ENCODE data around the gene BRSK2.
"Not testable (repeated sequence)": the region's sequence is repeated elsewhere in the genome, so short reads cannot be mapped to it uniquely, and the experiment has no call there.

Gene BRSK2

DNA sequence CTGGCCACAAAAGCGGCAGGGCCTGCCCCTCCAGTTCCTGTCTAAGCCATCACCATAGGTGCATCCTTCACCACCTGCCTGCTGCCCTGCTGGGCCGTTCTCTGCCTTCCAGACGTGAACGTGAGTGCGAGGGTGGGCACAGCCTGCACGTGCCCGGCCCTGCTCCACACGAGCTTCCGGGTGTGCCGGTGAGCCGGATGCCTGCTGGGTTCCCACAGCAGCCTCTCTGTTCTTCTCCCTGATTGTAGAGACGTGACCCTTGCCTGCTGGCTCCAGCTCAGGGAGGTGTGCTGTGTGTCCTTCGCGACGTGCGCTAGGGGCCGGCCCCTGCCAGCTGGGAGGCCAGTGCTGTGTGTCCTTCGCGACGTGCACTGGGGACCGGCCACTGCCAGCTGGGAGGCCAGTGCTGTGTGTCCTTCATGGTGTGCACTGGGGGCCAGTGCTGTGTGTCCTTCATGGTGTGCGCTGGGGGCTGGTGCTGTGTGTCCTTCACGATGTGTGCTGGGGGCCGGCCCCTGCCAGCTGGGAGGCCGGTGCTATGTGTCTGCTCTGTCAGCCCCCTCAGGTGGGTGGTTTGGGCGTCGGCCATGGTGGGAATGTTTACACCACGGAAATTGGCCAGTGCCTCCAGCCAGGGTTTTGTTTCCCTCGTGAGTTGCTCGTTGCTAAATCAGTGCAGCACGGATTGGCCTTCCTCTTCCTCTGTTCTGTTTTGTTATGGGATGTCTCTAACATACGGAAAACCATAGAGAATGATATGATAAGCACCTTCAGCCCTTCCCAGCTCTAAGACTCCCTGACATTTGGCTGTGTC is 35.4 kb upstream of the BRSK2 start:
- no peak for DNase-seq

DNA sequence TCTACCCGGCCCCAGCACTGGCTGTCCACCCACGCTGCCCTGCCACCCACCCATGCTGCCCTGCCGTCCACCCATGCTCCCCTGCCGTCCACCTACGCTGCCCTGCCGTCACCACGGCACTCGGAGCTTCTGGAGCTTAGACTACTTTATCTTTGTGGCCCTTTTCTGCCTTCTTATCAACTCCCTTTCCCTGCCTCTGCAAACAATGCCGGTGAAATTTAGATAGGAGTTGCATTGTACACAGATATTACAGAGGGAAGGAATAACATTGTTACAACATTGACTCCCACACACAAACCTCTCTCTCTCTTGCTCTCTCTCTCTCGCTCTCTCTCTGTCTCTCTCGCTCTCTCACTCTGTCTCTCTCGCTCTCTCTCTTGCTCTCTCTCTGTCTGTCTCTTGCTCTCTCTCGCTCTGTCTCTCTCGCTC is 33.7 kb upstream of the BRSK2 start:
- DNase-seq: no peak

DNA sequence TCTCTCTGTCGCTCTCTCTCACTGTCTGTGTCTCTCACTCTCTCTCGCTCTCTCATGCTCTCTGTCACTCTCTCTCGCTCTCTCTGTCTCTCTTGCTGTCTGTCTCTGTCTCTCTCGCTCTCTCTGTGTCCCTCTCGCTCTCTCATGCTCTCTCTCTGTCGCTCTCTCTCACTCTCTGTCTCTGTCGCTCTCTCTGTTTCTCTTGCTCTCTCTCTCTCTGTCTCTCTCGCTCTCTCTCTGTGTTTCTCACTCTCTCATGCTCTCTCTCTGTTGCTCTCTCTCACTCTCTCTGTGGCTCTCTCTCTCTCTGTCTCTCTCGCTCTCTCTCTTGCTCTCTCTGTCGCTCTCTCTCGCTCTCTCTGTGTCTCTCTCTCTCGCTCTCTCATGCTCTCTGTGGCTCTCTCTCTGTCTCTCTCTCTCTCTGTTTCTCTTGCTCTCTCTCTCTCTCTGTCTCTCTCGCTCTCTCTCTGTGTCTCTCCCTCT is 33.2 kb upstream of the BRSK2 start:
- DNase-seq: no peak

DNA sequence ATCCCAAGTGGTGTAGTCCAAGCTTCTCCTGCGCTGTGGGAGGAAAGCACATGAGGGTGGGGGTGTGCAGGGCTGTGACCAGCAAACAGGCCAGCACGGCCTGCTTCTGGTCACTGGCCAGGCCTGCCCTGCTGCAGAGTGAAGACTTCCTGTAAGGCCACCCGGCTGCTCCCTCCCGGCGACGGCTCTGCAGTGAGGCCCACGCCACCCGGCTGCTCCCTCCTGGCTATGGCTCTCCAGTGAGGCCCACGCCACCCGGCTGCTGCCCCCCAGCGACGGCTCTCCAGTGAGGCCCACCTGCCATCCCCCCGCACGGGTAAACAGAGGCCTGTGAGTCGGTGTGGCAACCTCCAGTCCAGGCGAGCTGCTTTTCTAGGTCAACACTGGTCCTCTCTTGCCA is 31.4 kb upstream of the BRSK2 start:
- DNase-seq: no peak

DNA sequence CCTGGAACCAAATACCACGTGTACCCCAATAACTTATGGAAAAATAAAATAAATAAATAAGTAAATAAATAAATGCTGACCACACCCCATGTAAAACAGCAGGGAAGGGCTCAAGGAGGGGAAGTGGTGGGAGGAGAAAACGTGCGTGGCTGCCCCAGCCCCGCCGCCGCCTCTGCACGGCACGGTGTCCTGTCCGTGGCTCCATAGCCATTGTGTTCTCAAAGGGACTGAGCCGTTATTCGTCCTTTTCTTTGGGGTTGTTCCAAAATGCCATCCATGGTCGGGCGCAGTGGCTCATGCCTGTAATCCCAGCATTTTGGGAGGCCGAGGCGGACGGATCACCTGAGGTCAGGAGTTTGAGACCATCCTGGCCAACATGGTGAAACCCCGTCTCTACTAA is 30.8 kb upstream of the BRSK2 start:
- DNase-seq: not testable (repeated sequence)

DNA sequence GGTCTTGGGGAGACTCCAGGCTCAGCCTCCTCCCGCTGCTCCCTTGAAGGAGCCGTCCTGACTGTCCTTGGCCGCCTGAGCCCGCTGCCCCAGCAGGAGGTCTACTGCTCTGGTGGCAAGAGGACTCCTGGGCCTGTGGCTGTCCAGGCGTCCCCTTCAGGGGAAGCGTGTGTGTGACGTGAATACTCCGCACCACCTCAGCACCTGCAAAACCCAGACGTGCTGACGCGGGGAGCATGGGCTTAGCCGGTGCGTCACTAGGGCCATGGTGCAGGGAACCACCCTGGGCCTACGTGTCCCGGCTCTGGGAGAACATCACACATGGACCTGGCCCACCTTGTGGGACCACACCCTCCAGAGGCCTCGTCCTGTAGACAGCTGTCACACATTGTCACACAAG is 30.2 kb upstream of the BRSK2 start:
- DNase-seq: no peak

DNA sequence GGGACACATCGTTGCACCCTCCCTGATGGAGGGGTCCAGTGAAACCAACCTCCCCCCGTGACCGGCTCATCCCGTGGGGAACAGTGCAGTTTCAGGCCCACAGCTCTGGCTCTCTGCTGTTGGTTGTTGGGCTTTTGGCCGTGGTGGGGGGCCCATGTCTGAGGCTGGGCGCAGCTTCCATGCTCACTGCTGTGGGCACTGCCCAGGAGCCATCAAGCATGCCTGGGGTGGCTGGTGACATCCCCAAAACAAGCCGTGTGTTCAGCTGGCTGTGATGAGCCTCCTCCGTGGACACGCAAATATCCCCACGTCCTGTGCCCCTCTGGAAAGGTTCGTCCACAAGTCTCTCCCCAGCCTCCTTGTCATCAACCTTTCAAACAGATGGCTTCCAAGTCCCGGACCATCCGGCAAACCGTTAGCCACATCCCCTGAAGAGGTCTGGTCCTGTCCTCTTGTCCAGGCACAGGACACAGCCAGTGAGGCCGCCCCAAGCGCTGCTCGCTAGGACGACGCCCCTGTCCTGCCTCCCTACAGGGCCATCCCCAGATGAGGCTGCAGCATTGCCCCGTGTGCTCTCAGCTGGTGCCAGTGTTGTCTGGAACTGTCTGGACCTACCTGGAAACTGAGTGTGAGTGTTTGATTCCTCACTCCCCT is 29.4 kb upstream of the BRSK2 start:
- no peak for DNase-seq

DNA sequence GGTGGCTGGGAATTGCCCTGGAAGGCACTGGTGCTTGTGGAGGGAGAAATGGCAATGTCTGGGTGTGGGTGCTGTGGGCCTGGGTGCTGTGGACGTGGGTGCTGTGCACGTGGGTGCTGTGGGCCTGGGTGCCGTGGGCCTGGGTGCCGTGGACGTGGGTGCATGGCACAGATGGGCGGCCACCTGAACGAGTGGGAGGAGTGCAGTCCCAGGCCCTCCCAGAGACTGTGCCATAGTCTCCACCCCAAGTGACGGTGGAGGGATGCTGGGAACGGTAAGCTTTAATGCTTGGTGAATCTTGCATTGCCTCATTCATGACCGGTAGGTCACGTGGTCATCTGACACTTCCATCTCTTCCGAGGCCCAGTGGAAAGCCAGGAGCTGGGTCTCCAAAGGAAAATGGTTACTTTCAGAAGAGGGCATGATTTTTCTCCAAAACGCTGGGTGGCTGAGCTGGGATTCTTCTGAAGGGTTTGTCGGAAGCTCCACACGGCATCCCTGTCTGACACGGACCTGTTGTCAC is 28.8 kb upstream of the BRSK2 start:
- DNase-seq: no peak

DNA sequence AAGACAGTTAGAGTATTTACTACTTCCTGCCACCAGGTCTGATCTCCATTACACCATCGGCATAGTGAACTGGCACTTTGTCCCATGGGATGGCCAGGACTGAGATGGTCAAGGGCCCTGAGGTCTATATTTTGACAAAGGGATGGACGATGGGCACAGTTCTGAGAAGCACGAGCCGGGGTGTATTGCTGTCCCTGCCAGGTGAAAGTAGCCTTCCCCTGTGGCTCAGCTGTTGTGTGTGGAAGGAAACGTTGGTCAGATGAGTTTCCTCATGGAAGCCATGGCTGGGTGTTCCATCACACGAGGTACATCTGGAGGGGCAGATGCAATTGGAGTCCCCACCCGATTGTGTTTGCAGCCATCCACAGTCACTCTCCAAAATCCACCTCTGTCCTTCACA is 27.9 kb upstream of the BRSK2 start:
- DNase-seq: no peak

DNA sequence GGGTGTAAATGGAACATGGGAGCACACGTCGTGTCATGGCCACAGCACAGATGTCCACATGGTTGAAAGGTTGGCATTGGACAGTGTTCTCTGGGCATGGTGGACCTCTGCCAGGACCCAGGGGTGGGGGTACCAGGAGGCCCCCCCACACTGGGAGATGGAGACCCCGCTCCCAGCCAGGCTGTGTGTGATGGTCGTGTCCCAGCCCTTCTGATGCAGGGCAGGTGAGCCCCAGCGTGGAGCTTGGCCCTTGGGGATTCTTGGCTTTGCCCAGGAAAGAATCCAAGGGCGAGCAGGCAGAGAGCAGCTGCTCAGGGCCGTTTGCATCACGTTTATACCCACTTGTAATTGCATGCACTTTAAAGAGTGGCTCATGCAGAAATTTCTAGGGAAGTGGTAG is 22.0 kb upstream of the BRSK2 start:
- no peak for DNase-seq

DNA sequence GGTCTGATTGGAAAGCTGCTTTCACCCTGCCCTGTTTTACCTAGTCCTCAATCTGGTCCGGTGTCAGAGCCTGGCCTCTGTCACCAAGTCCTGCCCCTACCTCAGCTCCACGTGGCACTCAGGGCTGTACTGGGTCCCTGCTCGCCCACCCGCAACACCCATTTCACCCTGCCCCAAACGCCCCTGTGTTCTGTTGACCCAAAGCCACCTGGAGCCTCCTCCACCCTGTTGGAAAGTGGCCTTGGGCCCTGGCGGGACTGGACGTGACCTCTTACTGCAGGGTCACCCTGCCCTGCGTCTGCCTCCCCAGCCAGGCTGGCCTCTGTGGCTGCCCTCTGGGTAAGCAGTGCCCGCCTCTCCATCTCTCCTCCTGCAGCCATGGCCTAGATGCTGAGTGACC is 21.5 kb upstream of the BRSK2 start:
- DNase-seq: no peak

DNA sequence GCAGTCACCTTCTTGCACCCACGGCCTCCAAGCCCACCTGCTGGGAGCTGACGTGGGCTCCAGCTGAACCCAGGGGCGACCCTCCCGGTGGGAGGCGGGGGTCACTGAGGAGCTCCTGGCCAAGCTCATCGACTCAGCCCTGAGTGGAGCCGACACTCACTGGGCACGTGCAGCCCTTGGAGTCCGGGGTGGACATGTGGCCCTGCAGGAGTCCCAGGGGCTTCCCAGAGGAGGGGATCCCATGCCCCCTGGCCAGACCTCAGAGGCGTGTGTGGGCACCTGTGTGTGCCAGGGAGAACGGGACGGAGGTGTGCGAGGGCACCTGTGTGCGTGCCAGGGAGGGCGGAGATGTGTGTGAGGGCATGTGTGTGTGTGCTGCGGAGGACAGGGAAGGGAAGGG is 20.8 kb upstream of the BRSK2 start:
- DNase-seq: no peak

DNA sequence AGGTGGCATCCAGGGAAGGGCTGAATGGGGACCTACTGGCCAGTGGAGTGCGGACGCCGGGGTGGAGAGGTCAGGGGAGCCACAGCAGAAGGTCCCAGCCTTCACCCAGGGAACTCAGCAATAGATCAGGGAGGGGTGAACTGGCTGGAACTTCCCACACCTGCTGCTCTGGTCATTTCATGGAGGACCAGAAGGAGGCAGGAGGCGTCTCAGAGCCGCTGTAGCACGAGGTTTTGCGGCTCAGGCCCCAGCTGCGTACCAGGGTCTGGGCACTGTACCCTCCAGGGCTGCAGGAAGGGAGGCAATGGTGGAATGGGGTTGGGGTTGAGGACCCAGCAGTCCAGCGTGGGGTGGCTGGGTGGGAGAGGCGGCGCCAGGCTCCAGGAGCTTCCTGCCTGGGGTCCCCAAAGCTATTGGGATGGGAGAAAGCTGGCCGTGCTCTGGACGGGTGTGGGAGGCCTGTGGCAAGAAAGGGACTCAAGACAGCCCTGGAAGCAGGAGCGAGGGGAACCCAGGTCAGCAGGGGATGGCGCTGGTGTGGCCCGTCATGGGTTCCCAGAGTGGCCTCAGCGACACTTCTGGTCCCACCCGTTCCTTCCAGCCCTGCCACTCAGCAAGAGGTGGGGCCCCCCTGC is 20.2 kb upstream of the BRSK2 start:
- no peak for DNase-seq

DNA sequence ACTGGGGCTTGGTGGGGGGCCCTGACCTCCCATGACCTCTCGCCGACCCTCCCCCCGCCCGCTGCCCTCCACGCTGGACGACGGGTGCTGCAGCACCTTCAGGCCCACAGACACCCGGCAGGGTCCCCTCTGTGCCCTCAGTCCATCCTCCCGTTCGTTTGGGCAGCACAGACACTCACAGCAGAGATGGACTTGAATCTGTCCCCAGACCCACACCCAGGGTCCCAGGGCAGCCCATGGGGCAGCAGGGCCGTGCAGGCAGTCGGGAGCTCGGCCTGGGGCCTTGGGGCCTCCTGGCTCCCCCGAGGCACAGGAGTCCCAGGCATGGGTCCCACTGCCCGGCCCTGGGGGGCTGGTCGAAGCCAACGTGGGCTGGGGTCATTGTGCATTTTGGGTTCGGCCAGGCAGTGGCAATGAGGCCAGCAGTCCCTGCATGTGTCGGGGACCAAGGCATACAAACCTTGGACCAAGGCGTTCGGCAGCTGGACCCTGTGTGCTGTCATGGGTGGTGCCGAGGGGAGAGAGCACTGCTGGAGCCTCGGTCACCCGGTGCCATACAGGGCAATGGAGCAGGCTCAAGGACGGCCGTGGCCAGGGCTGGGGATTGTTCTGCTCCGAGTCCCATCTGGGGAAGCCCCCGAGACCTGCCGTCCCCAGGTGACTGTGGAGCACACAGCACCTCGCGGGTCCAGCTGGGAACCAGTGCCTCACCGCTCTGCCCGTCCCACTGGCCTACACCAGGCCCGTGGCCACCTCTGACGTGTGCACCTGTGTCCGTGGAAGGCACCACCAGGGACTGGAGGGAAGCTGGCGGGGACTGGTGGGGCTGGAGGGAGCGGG is 19.3 kb upstream of the BRSK2 start:
- DNase-seq: no peak

DNA sequence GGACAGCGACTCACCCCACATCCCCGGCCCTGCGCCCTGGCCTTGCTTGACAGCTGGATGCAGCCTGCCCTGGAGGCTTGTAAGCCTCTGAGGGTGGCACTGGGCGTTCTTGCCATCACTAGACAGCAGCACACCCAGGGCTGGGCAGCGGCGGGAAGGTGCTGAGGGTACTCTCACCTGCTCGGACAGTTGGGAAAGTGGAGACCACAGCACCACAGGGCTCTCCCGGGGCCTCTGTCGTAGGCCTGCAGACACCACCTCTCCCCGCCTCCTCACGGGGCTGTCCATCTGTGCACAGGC is 18.8 kb upstream of the BRSK2 start:
- no peak for DNase-seq

DNA sequence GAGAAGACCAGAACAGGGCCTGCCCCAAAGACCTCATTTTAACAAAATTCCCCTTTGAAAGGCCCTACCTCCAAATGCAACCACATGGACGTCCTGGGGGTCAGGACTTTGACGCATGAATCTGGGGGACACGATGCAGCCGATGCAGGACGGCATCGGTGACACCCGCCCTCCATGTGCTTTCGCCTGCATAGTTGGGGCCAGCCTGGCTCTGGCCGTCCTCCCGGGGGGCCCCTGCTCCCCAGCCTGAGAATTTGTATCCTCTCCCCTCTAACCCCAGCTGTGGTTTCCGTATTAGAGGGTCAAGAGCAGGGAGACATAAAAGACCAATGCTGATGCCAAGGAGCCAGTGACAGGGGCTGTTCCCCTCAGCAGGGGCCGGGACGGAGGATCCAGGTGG is 18.4 kb upstream of the BRSK2 start:
- DNase-seq: no peak

DNA sequence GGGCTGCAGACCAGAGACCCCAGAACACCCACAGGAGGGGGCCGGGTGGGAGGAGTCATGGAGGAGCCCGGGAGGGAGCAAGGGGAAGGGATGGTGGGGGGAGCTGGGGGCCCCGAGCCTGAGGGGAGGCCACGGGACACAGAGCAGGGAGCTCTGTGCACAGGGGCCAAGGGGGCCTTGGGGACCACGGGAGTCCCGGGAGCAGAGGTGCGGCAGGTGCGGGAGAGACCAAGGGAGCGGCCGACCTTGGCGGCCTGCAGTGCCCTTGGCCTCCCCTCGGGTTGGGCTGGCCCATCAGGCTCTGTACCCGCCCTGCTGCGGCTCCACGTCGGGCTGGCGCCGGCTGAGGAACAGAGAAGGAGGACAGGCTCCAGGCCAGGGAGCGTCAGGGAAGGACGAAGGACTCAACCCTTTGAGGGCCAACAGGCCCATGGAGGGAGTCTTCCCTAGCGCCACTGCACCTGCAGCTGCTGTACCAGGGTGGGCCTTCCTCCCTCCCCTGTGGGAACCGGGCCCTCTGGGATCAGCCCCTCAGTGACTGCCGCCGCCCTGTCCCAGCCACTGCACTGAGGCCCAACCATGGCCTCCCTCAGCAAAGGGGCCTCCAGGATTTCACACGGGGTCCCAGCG is 17.8 kb upstream of the BRSK2 start:
- no peak for DNase-seq

DNA sequence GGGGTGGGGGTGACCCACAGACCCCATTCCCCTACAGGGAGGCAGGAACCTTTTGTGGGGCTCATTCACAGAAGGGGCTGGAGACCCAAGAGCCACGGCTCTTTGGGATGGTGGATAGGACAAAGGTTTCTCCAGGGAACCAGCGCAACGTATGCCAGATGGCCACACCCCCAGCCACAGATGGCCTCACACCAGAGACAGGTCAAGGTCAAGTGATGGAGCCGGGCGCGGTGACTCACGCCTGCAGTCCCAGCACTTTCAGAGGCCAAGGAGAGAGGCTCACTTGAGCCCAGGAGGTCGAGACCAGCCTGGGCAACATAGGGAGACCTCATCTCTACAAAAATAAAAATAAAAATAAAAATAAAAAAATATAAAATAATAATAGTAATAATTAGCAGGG is 17.1 kb upstream of the BRSK2 start:
- DNase-seq: no peak

DNA sequence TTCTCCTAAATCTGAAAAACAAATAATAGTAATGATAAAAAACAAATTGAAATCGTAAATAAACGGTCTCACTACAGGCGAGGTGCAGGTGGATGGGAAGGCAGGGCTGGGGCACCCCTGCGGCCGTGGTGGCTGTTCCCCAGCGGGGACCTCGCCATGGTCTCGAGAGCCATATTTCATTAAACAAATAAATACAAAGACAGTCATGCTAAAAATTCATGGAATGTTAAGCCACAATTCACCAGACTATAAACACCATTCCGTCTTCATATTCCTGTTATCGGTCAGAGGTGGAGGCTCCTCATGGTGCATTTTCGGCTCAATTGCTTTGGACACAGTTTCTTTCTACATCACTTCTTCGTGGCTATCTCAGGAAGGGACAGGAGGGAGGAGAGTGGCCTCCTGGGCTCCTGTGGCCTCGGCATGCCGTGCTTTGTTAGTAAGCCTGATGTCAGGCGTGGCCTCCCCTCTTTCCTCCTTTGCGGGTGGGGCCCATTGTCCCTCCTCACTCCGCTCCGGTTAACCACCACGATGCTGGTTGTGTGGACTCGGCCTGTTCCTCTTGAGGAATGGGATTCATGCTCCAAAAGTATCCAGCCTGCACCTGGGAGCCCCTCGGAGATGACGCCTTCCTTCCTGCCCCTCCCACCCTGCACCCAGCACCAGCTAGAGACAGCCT is 16.1 kb upstream of the BRSK2 start:
- no peak for DNase-seq

DNA sequence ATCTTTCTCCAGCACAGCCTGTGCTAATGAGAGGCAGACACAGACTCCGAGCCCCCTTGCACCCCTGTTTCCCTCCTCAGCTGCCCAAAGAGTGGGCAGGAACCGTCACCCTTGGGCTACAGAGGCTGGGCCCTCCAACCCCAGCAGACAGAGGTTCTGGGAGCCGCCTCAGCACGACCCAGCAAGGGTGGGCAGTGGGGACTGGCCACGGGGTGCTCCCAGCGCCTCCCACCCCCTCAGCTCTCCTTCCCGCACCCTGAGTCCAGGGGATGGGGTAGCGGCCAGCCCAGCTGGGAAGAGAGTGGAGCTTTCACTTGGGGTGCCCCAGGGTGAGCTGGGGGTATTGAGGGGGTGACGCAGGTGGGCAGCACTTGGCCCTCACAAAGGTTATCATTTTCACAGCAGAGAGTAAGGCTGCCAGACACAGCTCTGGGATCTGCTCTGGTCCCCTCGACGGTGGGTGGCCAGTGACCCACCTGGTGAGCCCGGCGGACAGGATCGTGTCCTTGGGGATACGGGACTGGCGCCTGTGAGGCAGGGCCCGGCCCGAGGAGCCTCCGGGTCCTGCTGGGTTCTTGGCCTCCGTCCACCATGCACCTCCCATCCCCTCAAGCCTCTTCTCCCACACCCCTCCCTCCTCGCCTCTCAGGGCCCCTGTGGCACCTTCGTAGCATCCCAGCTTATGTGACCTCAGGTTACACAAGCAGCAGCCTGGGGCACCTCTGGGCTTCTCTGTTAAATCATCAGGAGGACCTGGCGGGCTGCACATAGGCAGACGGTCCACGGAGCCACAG is 14.4 kb upstream of the BRSK2 start:
- DNase-seq: no peak

DNA sequence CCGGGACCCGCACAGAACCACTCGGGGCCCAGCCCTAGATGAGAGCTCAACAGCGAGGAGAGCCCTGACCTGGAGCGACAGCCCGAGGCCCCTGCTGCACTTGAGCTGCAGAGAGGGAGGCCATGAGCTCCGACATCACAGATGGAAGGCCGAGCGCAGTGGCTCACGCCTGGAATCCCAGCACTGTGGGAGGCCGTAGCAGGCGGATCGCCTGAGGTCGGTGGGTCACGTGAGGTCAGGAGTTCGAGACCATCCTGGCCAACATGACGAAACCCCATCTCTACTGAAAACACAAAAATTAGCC is 13.8 kb upstream of the BRSK2 start:
- DNase-seq: no peak
